GM12892 (cell line): ENCODE results near the gene GALNT9.
"Not testable (repeated sequence)": the region's sequence is repeated elsewhere in the genome, so short reads cannot be mapped to it uniquely, and the experiment has no call there.

ENCODE experiments used
- DNase-seq: peaks from one replicate; pipeline ENCODE4 v3.0.0; 2011; ENCODE audit not compliant: insufficient read length
- FAIRE-seq: peaks from 2 replicates; lab custom pipeline; 2011; peaks lifted over from hg19 to GRCh38; lab: Jason Lieb, UNC
- POLR2A ChIP-seq: IDR thresholded peaks from 2 replicates; pipeline ENCODE4 v1.6.1; 2011; ENCODE audit warnings: low read depth, low read length, control low read depth
- POLR2AphosphoS5 ChIP-seq: IDR thresholded peaks from 2 replicates; pipeline ENCODE4 v1.6.1; 2011; ENCODE audit warnings: low read depth, low read length, control low read depth
- TAF1 ChIP-seq: IDR thresholded peaks from 2 replicates; pipeline ENCODE4 v1.6.1; 2011; ENCODE audit warnings: low read depth, mild to moderate bottlenecking, control low read depth, low read length, borderline replicate concordance

GALNT9 gene

GRCh38 chr12:132247718-132248452 is 81.5 kb downstream of the GALNT9 start:
- no peak for TF ChIP-seq POLR2AphosphoS5
- no peak for TF ChIP-seq TAF1
- TF ChIP-seq POLR2A, result no peak
- no peak for DNase-seq
- FAIRE-seq, result no peak

- no peak for FAIRE-seq
- no peak for DNase-seq
- no peak for TF ChIP-seq POLR2AphosphoS5
- no peak for TF ChIP-seq TAF1
- no peak for TF ChIP-seq POLR2A
Observed at GRCh38 chr12:132246997-132247717, 82.2 kb downstream of the GALNT9 start.

DNA sequence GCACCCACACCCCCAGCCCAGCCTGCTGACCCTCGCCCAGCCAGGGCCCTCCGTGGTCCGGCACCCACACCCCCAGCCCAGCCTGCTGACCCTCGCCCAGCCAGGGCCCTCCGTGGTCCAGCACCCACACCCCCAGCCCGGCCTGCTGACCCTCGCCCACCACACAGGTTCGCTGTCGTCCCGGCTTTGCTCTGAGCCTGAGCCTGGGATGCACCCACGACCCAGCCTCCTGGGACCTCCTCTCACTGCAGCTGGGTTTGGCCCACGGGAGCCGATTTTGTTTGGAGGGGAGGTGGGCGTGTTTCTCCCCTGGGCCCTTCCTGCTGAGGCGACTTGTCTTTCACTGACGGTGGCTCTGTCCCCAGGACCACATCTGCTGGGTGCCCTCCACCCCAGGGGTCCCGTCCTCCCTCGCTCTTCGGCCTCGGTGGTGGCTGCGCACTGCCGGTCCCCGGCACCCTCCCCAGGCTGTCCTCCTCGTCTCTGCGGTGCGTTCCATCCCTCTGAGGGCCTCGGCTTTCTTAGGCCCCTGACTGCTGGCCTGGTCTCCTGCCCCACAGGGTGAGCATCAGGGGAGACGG is 83.8 kb downstream of the GALNT9 start:
- DNase-seq, result no peak
- FAIRE-seq, result no peak
- TF ChIP-seq POLR2A (no peak), POLR2AphosphoS5 (no peak), TAF1 (no peak)

DNA sequence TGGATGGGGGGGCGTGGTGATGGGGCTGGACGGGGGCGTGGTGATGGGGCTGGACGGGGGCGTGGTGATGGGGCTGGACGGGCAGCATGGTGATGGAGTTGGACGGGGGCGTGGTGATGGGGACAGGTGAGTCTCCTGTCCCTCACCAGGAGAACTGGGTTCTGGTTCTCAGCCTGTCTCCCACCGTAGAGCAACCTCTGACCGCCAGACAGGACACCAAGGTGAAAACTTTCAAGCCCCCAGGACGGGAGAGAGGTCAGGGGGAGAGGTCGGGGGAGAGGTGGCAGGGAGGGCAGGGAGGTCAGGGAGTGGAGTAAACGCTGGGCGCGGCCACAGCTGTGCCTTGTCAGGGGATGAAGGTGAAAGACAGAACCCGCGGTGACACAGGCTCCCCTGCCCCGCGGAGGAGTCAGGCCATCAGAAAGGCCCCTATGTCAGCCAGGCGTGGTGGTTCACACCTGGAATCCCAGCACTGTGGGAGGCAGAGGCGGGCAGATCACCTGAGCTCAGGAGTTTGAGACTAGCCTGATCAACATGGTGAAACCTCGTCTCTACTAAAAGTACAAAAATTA is 84.6 kb downstream of the GALNT9 start:
- DNase-seq, result no peak
- TF ChIP-seq POLR2AphosphoS5, result no peak
- TF ChIP-seq TAF1, result no peak
- no peak for TF ChIP-seq POLR2A
- FAIRE-seq, result no peak

- no peak for FAIRE-seq
- no peak for DNase-seq
Observed at GRCh38 chr12:132243596-132244310, 85.6 kb downstream of the GALNT9 start.

DNA sequence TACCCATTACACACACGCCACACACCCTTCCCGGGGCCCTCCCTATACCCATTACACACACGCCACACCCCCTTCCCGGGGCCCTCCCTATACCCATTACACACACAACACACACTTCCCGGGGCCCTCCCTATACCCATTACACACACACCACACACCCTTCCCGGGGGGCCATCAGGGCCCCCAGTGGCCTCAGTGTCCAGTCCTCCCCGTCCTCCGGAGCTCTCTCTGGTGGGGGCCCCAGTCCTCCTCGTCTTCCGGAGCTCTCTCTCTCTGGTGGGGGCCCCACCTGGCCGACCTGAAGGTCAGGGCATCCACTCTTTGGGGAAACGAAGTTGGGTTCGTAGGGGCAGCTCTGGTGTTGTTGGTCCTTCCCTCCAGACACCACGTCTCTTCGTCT is 86.2 kb downstream of the GALNT9 start:
- DNase-seq, FAIRE-seq: not testable (repeated sequence)

More at GRCh38 chr12:132243596-132244310, 85.6 kb downstream of the GALNT9 start:
- TF ChIP-seq POLR2AphosphoS5 (no peak), TAF1 (no peak), POLR2A (no peak)

GRCh38 chr12:132240669-132241007 is 88.8 kb downstream of the GALNT9 start:
- DNase-seq, FAIRE-seq: not testable (repeated sequence)

DNA sequence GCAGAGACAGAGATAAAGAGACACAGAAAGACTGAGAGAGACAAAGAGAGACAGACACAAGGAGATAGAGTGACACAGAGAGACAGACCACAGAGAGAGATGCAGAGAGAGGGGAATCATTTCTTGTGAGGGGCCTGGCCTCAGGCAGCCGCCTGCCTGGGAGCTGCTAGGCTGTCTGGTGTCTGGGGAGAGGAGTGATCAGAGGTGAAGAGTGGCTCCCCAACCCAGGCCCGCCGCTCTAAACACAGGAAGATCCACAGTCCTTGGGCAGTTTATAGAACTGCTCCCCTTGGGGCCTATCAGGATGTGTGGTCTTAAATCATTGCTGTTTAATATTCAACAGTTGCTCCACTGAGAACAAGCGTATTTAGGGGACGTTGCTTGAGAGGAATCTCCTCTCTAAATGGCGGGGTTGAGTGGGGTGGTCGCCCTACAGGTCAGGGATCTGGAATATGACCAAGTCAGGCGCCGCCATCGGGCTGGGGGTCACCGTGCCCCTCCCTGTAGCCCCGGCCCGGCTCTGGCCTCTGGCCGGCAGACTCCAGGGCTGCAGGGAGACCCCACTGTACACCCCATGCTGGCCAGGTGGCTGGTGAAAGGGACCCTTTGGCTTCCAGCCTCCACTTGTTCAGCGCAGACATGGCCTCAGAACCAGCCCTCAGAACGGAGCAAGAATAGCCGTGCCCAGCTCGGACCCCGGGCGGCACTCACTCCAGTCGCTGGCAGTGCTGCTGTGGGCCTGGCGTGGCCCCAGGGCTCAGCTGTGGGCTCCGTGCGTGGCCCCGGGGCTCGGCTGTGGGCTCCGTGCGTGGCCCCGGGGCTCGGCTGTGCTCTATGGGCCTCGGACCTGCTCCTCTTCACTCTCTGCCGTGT is 89.4 kb downstream of the GALNT9 start:
- DNase-seq (no peak), FAIRE-seq (no peak)
- no peak for TF ChIP-seq TAF1
- no peak for TF ChIP-seq POLR2AphosphoS5
- no peak for TF ChIP-seq POLR2A

- DNase-seq (no peak), FAIRE-seq (no peak)
- TF ChIP-seq POLR2A (no peak), POLR2AphosphoS5 (no peak), TAF1 (no peak)
Observed at GRCh38 chr12:132239392-132239791, 90.0 kb downstream of the GALNT9 start.

GRCh38 chr12:132238884-132239283 is 90.5 kb downstream of the GALNT9 start:
- DNase-seq, result no peak
- no peak for FAIRE-seq
- TF ChIP-seq POLR2A, result no peak
- no peak for TF ChIP-seq TAF1
- no peak for TF ChIP-seq POLR2AphosphoS5
